ENCODE results near the gene ZNF398.

GRCh38 chr7:149224352-149224751 is 77.1 kb downstream of the ZNF398 start:
- TF ChIP-seq CTCF (IDR thresholded peaks at IDR 0.05; ENCODE audit: insufficient read depth, low read length, poor library complexity, severe bottlenecking) (no peak), EZH2phosphoT487 (conservative IDR thresholded peaks at IDR 0.05; ENCODE audit: low read length) (no peak)

All from SU-DHL-6 (cell line).